Fibroblast of skin of back (primary cell): ENCODE measurements around the gene PRMT7.

Experiments used
- DNase-seq: peaks from one replicate; pipeline ENCODE4 v3.0.0-alpha.2; 2013

PRMT7 gene

DNA sequence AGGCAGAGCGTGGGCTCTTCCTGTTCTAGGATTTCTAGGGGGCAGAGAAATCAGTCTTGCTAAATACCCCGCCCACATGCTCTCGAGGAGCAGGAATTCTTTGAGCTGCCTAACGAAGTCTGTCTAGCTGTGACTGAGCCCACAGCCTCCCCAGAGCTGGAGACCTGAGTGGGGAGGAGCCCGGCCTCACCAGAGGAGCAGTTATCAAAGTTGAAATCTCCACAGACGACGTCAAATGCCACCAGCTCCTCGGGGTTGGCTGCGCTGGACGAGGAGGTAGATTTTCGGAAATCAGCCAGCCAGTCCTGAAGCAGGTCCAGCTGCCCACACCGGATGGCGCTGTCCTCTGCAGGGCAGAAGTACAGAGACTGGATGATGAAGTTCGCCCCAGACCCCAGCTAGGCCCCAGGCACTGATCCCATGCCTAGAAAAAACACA, 53.8 kb downstream of the PRMT7 start:
- DNase-seq, result no peak

DNA sequence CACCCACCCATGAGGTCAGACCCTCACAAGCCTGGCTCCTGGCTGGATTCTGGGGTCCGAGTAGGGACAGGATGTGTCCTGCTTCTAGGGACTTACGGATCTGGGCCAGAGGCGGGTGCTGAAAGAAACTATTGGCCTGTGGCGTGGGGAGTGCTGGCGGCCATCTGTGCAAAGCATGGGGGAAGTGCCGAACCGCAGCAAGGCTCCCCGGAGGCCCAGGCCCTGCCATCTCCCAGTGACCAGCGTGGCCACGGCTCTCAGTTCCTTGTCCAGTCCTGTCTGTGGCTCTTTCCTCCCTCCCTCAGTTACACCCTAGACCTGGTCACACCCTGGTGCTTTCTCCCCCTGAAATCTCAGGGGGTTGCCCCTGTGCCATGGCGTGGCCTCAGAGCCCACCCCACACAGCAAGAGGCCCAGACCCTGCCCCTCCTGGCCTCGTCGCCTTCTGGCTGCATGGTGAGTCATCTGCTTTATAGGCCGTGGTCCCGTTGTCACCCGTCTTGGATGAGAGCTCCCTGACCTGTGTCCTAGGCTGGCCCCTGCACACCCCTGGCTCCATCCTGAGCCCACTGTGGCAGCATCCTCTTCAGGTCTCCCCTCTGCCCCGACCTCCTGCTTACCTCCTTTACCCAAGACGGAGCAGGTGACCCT, 54.5 kb downstream of the PRMT7 start:
- no peak for DNase-seq

DNA sequence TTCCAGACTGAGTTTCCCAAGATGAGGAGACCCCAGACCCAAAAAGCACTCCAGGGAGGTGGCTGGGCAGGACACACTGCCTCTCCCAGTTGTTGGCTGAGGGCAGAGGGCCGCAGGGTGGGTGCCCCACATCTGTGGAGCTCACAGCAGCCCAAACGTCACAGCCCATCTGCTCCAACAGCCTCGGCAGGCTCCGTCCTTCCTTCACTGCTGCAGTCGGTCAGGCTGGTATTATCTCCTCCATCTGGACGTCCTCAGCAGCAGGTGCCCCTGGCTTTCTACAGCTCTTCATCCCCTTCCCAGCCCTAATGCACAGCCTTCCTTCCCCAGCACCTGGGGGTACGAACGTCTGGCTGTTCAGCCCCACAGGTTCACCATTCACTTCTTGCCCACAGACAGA, 55.2 kb downstream of the PRMT7 start:
- no peak for DNase-seq

DNA sequence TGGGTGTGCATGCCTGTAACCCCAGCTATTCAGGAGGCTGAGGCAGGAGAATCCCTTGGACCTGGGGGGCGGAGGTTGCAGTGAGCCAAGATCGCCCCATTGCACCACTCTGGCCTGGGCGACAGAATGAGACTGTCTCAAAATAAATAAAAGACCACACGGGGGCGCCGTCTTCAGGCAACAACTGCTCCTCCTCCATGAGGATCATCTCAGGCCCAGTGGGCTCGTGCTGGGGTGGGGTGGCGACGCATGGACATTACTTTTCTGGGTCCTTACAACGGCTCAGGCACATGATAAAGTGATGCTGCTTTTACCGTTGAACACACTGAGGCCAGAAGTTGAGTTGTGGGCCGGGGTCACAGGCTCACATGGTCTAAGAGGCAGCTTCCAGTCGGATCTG, 56.2 kb downstream of the PRMT7 start:
- DNase-seq, result peak; percentile 30

DNA sequence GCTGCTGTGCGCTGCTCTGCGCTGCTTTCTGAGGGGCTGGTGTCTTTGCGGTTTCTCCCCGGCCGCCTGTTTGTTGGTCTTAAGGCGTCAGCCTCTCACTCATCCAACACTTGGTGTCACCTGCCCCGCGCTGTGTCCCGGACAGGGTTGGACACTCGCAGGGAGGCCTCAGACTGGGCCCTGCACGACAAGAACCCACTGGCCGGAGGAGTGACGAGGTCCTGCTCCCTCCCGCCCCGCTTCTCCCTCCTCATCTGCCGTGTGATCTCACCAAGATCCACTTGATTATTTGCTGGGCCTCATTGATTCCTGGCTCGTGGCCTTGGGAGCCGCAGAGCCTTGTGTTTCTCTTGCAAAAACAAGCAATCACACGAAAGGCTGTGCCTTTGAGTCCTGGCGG, 56.6 kb downstream of the PRMT7 start:
- no peak for DNase-seq

DNA sequence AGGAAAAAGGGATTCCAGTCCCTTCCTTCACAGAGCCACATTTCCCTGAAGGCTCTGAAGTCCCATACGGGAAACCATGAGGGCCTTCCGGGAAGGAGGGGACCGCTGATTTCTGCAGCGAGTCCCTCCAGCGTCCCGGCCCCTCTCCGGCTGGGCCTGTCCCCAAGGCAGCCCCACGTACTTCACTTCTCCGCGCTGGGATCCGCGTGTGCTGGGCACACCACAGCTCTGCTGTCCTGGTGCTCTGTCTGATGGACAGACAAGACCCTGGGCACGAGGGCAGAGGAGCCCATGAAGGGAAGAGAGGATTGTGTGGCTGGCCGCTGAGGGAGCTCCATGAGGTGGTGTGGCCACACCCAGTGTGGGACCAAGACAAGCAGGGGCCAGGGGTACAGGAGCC, 57.1 kb downstream of the PRMT7 start:
- DNase-seq, result no peak

DNA sequence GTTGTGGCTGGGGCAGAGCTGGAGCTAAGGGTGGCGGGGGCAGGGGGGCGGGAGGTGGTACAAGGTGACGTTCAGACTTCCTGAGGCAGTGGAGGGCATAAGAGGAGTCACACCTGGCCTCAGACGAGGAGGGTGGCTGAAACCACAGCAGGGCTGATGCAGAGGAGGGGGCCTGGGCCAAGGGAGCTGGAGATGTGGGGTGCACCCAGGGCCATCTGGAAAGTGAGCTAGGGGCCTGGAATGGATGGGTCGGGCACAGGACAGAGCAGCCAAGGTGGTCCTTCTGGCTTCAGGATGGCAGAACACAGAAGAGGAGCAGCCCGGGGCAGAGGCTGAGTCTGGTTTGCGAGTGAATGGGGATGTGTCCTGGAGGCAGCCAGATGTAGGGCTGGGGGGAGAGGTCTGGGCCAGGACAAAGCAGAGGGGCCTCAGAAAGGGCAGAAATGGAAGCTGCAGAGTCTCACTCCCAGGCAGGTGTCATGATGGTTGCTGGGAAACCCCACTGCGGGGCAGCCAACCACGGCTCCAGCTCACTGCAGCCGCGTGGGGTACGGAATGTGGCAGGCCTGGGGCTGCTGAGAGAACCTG, 57.6 kb downstream of the PRMT7 start:
- DNase-seq, result no peak

DNA sequence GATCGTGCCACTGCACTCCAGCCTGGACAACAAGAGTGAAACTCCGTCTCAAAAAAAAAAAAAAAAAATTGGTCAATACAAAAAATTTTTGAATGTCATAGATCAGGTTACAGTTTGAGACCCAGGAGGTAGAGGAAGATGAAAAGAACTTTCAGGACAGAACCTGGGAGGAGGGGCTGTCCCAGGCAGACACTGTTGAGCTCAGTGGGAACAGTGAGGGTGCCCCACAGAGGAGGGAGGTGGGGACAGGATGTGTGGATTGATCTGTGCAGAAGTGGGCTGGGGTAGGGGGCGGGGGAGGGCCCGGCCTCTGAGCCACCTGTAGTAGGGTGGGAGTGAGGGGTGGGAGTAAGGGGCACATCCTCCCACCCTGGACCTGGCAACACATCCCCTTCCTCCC, 58.3 kb downstream of the PRMT7 start:
- no peak for DNase-seq

DNA sequence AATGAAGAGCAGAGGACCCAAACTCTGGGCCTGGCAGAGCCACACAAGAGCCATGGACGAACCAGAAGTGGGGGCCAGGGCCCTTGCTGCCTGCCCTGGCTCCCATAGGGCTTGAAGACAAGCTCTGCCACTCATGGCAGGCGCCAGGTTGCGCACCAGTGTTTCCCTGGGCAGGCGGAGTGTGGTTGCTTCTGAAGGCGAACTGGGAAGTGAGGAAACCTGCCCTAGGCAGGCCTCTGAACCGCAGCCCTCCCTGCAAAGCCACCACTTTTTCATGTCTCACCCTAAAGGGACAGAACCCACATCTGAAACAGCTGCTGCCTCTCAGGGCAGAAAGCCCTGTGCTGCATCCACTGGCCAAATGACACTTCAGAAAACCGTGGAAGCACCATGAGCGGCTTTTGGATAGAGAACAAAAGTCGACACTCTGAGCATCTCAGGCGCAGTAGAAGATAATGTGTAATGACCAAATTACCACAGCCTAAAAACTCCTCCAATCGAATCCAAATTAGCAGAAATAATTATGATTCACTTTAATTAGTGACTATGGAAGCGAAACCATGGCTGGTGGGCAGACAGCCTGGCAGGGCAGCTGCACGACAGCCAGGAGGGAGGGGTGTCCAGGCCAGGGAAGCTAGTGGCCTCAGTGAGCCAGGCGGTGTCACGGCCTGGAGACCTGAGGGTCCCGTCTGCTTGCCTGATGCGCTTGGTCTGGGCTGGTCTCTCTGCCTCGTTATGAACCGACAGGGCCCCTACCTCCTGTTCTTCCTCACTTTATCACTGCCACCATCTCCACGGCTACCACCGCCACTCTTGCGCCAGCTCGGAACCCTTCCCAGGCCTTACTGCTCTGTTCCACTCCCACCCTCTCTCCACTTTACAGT, 59.1 kb downstream of the PRMT7 start:
- no peak for DNase-seq

DNA sequence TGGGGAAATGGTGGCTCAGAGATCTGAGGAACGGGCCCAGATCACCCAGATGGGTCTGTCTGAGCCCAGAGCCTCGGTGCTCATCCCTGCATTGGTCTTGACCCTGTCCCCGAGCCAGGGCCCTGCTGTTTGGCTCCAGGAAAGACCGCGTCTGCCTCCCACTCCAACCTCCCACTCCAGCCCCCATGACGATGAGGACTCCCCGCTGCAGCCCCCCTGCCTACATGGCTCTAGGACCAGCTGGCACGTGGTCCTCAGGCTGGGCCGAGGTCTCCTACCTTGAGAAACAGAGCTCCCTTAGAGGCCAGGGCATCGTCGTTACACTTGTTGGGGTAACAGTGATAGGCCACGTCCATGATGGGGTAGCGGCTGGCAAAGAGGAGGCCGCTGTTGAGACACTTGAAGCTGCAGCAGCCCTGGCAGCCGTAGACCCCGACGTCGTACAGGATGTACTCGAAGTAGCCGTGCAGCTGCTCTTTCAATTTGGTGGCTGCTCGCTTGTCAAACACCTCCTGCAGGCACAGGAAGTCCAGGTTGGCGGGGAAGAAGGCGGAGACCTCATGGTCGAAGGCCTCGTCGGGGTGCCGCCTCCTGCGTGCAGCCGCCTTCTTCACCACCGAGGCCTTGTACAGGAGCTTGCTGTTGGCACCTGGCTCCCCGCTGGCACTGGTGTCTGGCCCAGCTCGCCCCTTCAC, 59.9 kb downstream of the PRMT7 start:
- DNase-seq, result no peak

DNA sequence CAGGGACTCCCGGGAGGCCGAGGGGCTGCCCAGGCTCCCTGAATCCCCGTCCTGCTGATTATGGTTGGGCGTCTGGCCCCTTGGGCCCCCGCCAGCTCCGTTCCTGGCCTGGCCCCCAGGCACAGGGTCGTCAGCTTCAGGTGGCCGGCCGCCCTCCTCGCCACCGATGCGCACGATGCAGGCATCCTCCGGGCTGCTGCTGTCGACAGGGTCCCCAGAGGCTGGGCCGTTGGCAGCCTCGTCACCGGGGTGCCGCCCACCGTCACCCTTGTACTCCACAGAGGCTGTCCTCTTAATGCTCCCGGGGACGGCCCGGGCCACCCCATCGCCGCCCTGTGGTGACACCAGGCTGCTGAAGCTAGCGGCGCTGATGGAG, 60.4 kb downstream of the PRMT7 start:
- DNase-seq, result no peak

DNA sequence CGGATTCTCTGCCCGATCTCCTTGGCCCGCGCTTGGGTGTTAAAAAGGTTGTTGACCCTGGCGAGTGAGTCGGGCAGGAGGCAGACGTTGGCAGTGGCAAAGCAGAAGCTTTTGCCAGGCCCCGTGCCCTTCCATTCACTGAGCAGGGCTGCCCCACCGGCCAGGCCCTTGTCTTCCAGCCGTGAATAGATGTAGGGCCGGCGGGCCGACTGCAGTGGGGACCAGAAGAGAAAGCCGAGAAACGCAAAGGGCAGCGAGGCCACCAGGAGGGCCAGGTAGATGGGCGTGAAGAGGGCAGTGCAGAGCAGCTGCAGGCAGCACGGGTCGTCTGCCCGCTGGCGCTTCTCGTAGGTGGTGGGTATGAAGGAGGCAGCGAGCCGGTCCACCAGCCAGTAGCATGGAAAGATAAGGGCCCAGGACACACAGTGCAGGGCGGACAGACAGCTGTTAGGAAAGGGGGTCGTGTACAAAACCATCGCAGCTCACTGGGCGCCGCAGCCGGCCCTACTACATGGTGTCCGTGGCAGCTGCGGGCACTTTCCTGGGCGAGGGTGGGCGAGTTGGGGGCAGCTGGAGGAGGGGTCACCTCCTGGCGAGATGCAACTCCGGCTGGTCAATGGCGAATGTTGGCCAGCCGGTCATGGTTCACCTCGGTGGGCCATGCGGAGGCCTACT, 61.0 kb downstream of the PRMT7 start:
- no peak for DNase-seq

DNA sequence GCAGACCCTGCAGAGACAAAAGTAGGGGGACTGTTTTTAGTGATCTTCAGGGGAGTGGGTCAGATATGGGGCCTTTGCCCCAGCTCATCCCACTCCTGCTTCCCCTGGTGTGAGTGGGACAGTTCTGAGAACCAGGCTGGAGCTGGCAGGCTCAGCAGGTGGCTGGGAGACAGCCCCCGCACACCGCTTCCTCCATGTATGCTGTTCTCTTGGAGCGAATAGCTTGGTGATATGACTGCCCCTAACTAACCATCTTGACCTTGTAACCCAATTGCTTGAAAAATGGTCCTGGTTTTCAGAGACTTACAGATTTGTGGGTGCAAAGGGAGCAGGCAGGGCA, 61.5 kb downstream of the PRMT7 start:
- DNase-seq, result no peak

DNA sequence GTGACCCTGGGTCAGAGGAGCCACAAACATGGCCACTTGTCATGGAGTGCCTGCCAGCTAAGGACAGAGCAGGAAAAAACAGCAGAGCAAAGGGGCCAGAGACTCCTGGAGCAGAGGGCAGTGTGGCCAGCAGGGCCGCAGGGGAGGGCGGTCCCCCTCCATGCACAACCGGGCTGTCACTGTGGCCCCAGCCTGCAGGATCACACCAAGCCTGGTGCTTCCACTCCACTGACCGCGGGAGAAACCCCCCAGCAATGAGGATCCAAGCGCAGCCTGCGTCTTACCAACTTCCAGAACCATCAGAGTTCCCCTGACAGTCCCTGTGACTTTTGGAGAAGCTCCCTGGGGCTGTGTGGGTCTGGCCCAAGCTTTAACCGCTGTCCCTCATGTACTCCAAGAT, 62.0 kb downstream of the PRMT7 start:
- DNase-seq, result no peak

DNA sequence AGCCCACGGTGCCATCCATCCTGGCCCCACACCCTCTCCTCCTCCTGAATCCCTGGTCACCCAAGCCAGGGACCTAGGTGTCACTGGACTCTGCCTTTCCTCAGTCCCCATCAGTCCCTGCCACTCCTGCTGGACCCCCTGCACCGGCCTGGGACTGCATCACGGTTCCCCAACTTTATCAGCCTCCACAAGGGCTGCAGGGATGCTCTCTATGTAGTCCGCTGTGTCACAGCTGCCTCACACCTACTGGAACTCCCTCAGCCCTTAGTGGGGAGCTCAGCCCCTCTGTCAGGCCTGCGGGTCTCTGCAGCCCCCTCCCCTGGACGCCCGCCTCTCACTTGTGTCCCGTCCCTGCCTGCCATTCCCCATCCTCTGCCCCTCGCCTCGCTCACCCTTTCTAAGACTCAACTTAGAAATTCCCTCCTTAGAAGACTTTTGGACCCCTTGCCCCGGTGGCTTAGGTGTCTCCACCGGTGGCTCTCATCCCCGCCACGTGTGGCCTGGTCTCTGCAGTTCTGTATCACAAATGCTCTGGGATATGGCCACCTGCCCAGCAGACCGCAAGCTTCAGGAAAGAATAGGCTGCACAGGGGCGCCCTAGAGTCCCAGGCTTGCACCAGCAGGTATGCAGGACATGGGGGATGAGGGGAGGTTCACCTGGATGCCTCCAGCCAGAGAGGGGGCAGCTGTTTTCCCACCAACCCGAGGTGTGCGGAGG, 62.9 kb downstream of the PRMT7 start:
- no peak for DNase-seq

DNA sequence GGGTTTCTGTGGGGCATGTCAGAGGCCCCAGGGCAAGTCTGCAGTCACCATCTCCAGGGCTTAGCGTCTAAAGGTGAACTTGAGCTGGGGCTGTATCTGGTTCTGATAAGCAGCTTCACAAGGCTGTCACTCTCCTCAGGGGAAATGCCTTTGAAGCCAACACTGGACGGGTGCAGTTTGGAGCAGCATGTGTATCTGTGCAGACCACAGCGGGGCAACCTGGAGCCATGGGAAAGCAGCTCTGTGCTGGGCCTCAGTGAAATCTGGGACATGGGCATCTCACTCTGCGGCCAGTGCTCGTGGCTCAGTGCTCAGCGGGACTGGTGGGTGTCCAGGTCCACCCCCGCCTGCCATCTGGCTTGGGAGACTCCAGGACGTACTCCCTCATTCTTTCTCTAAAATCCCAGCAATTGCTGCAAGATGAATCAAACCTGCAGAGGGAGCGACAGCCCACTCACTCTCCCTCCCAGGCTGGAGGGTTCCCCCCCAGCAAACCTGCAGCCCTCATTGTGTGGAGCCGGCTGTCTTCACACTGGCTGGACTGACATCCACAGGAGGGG, 63.5 kb downstream of the PRMT7 start:
- DNase-seq, result no peak

DNA sequence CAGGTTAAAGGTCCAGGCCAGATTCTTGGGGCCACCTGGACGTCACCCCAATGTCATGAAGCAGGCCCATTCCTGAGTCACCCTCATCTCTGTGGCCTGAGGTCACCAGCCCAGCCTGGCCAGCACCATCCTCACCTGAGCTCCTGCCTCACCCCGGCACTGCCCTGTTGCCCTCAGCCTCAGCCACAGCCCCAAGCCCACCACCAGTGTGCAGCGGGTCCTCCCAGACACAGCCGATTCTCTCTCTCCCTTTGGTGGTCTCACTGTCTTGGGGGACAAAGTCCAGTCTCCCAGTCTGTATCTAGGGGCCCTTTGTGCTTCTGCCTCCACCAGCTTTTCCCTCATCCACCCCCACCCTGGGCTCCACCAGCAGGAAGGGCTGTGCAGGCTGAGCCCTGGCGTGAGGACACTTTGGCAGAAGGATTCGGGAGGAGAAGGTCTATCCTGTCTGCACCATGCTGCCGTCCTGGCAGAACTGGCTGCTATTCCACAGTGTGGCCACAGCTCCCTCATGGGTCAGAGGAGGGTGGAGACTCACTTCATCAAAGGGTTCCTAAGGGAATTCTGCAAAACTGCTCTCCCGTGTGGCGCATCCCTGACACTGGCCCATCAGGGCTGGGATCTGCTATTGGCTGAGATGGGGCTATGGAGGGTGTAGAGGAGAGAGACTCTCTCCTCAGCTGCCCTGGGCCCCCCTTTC, 64.3 kb downstream of the PRMT7 start:
- DNase-seq, result peak; percentile 6

DNA sequence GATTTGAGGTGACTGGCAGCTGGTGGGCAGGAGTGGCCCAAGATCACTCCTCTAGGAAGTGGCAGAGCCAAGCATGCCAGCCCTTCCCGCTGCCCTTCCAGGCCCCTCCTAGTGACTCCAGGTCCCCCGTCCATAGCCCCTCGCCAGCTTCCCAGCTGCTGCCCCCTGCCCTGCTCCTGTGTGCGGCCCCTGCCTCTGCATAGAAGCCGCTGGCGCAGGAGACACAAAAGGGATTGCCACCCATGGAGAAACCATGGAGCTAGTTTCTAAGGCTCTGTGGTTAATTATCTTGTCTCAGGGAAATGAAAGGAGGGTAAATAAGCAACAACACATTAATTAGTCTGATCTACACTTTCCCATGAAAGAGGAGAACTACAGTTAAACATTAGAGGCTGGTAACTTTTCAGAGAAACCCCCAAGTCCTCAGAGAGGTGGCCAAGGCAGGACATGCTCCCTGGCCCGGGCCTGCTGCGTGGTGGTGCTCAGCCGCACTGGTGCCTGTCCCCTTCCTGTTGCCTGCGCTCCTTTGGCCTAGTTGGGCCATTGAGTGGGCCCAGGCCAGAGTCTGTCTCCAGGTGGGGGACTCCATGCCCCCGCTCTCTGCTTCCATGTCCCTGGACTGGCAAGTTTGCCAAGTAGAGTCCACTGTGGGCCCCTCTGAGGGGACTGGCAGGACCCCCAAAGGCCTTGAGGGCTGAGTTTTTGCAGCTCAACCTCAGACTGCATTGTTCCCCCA, 65.2 kb downstream of the PRMT7 start:
- no peak for DNase-seq

DNA sequence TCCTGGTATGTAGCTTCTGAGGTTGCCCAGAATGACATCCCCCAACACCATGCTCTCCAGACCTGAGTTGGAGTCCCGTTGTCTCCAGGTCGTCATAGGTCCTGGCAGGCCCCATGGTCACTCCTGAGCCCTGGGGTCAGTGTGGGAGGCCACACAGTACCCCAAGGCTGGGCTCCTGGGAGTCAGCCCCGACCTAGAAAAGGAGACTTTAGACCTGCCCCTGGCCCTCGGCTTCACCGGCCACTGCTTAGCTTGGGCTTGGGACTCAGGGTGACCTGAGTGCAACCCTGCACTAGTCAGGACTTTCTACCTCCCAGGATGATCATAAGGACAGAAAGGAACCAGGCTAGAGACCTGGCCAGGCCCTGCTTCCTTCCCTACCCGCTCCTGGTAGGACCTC, 65.8 kb downstream of the PRMT7 start:
- DNase-seq, result no peak

DNA sequence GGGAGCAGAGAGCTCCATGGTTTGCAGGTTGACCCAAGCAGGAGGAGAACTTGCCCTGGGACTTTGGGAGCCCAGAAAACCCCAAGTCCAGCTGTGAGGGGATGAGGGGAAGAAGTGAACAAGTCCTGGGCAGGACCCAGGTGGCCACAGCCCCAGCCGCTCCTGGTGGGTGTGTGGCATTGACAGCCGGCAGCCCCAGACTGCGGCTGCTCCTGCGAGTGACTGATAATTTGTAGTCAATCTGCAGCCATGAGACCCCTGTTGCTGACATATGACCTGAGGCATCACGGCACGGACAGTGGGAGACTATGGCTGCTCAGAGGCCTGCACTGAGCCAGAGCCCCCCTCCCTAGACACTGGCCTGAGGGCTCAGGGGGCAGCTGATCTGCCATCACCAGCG, 66.4 kb downstream of the PRMT7 start:
- no peak for DNase-seq
